Stomach (tissue), 19 donors: ENCODE results near the gene PLP2. TPM values are rescaled to one million over a fixed set of nuclear protein-coding genes. Genes with fewer than 3 reads are reported as not detected.
"Not testable (repeated sequence)": the region's sequence is repeated elsewhere in the genome, so short reads cannot be mapped to it uniquely, and the experiment has no call there.

Experiments
- DNase-seq, 2 donors: peaks; one replicate each; pipeline versions ENCODE4 v3.0.0 to v3.0.0-alpha.2; 2013 to 2019
- H3K27ac ChIP-seq, 5 donors: fragments of 200-600 bp in 4 of 5; sonication (generic) in 4 of 5; one replicate each; pipeline ENCODE4 v1.5.1; 2013 to 2019; ENCODE audit warnings: mild to moderate bottlenecking in 1 of 5, moderate library complexity in 1 of 5
- H3K27me3 ChIP-seq, 3 donors: fragments of 200-600 bp; sonication (generic); one replicate each; pipeline ENCODE4 v1.5.1; 2017 to 2019; ENCODE audit warnings: mixed run types in 1 of 3
- H3K36me3 ChIP-seq, 4 donors: fragments of 200-600 bp; sonication (generic); 1 replicate in 3 of 4; 2 replicates in 1 of 4; pipeline ENCODE4 v1.5.1; 2016 to 2019
- H3K4me1 ChIP-seq, 4 donors: fragments of 200-600 bp; sonication (generic); one replicate each; pipeline ENCODE4 v1.5.1; 2016 to 2019
- H3K4me3 ChIP-seq, 4 donors: fragments of 200-600 bp; sonication (generic) in 3 of 4; one replicate each; pipeline ENCODE4 v1.5.1; 2016 to 2019; ENCODE audit warnings: mild to moderate bottlenecking in 1 of 4
- H3K9me3 ChIP-seq, 4 donors: fragments of 200-600 bp; sonication (generic); one replicate each; pipeline ENCODE4 v1.5.1; 2016 to 2019
- EP300 ChIP-seq: sonication (generic); formaldehyde crosslinking; IDR thresholded peaks from one replicate; pipeline ENCODE4 v1.6.1; 2017; ENCODE audit warnings: antibody characterized with exemption
- POLR2A ChIP-seq, 4 donors: fragments of 450-650 bp; IDR thresholded peaks; one replicate each; pipeline ENCODE4 v1.6.1; 2016; ENCODE audit warnings: antibody characterized with exemption in 4 of 4, control low read depth in 2 of 4, mild to moderate bottlenecking in 1 of 4, moderate library complexity in 1 of 4
- POLR2AphosphoS5 ChIP-seq, 3 donors: sonication (generic); formaldehyde crosslinking; IDR thresholded peaks; one replicate each; pipeline ENCODE4 v1.6.1; 2016; ENCODE audit warnings: antibody characterized with exemption in 3 of 3
- WGBS, 5 donors: extraction: QIAGEN DNeasy Blood & Tissue Kit in 3 of 5; methylation state at CpG; one replicate each; pipeline versions ENCODE4 v1.1.5 to v1.1.7; 2013 to 2018; 5-methylcytosine and 5-hydroxymethylcytosine counted together
- intact Hi-C: fragments of 100-400 bp; cut with DNase I; formaldehyde crosslinking; loops from one replicate; pipeline ENCODE4 v1.15.1; 2023; ENCODE audit warnings: low total_unique reads
- long read RNA-seq, 10 donors: transcript quantifications; one replicate each; lab custom pipeline, GENCODE V29; 2026
- polyA plus RNA-seq, 3 donors: library from polyadenylated mRNA; stranded (reverse); fragments of 200-250 nt; gene quantifications; one replicate each; pipeline ENCODE4 v1.2.3, GENCODE V29; 2013
- total RNA-seq, 5 donors: library from RNA; depleted of rRNA; stranded (reverse); fragments of >200 nt; gene quantifications; one replicate each; pipeline versions ENCODE4 v1.1.0 to v1.2.3, GENCODE V29; 2014 to 2016
- TF ChIP-seq, protein P1 (sequence below), 7 experiments: fragments of 450-650 bp in 4 of 7; fragments of 200-600 bp in 3 of 7; sonication (generic) in 3 of 7; IDR thresholded peaks; one replicate each; pipeline ENCODE4 v1.5.1; 2016 to 2019; ENCODE audit warnings: antibody characterized with exemption in 7 of 7, control low read depth in 2 of 7, mild to moderate bottlenecking in 1 of 7
- donor health status: healthy with polysubstance abuse.
- donor health status: Bipolar disorder and iron deficiency.
- donor health status: healthy.

Gene PLP2, protein sequence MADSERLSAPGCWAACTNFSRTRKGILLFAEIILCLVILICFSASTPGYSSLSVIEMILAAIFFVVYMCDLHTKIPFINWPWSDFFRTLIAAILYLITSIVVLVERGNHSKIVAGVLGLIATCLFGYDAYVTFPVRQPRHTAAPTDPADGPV
- total RNA-seq, result 100 to 1,000 TPM in 1 of 5 donors, 10 to 100 TPM in 4; 14.0 to 155 (median 52.2) TPM
- 100 to 1,000 TPM in 1 of 3 donors, 10 to 100 TPM in 2; 55.0 to 323 (median 94.4) TPM for polyA plus RNA-seq
- long read RNA-seq, donor 1, transcript PLP2-202 (5 exons, 1,079 nt), result major isoform, 35 of 36 reads
- long read RNA-seq, donor 1, partial matches to known transcripts, result 0 of 36 reads
- long read RNA-seq, donor 1, other reads (novel, unspliced or antisense), result 0 of 36 reads
- long read RNA-seq, donor 2, transcript PLP2-202 (5 exons, 1,079 nt), result major isoform, 59 of 59 reads
- long read RNA-seq, donor 2, partial matches to known transcripts, result 0 of 59 reads
- long read RNA-seq, donor 2, other reads (novel, unspliced or antisense), result 0 of 59 reads
- long read RNA-seq, donor 3, transcript PLP2-202 (5 exons, 1,079 nt), result major isoform, 42 of 60 reads
- long read RNA-seq, donor 3, partial matches to known transcripts, result 18 of 60 reads
- long read RNA-seq, donor 3, other reads (novel, unspliced or antisense), result 0 of 60 reads
- long read RNA-seq, donor 4, transcript PLP2-202 (5 exons, 1,079 nt), result major isoform, 10 of 10 reads
- long read RNA-seq, donor 4, partial matches to known transcripts, result 0 of 10 reads
- long read RNA-seq, donor 4, other reads (novel, unspliced or antisense), result 0 of 10 reads
- long read RNA-seq, donor 5, transcript PLP2-202 (5 exons, 1,079 nt), result major isoform, 53 of 58 reads
- long read RNA-seq, donor 5, partial matches to known transcripts, result 5 of 58 reads
- long read RNA-seq, donor 5, other reads (novel, unspliced or antisense), result 0 of 58 reads
- long read RNA-seq, donor 6, transcript PLP2-202 (5 exons, 1,079 nt), result major isoform, 113 of 113 reads
- long read RNA-seq, donor 6, partial matches to known transcripts, result 0 of 113 reads
- long read RNA-seq, donor 6, other reads (novel, unspliced or antisense), result 0 of 113 reads
- long read RNA-seq, donor 7, transcript PLP2-202 (5 exons, 1,079 nt), result major isoform, 91 of 132 reads
- long read RNA-seq, donor 7, partial matches to known transcripts, result 39 of 132 reads
- long read RNA-seq, donor 7, other reads (novel, unspliced or antisense), result 0 of 132 reads
- long read RNA-seq, donor 8, transcript PLP2-202 (5 exons, 1,079 nt), result major isoform, 51 of 59 reads
- long read RNA-seq, donor 8, partial matches to known transcripts, result 7 of 59 reads
- long read RNA-seq, donor 8, other reads (novel, unspliced or antisense), result 0 of 59 reads
- long read RNA-seq, donor 9, transcript PLP2-202 (5 exons, 1,079 nt), result major isoform, 58 of 70 reads
- long read RNA-seq, donor 9, partial matches to known transcripts, result 11 of 70 reads
- long read RNA-seq, donor 9, other reads (novel, unspliced or antisense), result 0 of 70 reads
- long read RNA-seq, donor 10, transcript PLP2-202 (5 exons, 1,079 nt), result major isoform, 37 of 39 reads
- long read RNA-seq, donor 10, partial matches to known transcripts, result 0 of 39 reads
- long read RNA-seq, donor 10, other reads (novel, unspliced or antisense), result 0 of 39 reads

DNA sequence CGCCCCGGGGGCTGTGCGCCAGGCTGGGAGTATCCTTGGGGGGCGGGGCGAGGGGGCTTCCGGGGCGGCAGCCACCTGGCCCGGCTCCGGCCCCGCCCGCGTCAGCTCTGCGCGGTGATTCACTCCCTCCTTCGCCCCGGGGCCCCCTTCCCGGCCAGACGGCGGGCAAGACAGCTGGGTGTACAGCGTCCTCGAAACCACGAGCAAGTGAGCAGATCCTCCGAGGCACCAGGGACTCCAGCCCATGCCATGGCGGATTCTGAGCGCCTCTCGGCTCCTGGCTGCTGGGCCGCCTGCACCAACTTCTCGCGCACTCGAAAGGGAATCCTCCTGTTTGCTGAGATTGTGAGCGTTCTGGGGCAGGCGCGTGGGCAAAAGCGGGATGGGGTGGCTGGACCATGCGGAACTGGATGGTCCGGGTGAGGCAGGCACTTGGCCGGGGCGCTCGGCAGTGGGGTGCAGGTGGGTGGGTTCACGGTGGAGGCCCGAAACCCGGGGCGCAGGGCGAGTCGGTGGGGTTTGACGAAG, at the start of gene PLP2:
Gene PLP2 (plus strand): TSS at position 147 of the 528 bp plus-strand sequence. CDS start 103 bp downstream, at position 250.
- 0 to 48% (median 7%) methylated on average over 20 to 46 of the region's 46 CpGs for WGBS, 5 donors
- DNase-seq, result peak; percentile 58 to 83
- H3K27me3 ChIP-seq, result no peaks in the 10 kb centered on the region

DNA sequence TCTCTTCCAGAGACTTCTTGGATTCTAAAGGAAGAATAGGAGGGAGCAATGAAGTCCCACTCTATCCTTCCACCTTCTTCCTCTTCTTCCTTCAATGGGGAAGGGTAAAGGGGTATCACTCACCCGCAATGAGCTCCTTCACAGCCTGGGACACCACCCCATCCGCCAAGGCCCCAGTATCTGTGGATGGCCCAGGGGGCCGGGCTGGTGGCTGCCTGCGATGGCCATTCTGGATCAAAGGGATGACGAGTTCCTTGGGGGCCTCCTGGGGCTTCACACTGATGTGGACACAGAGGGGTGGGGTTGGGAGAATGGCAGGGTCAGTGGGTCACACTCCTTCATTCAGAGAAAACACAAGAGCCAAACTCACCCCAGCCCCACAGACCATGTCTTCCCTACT, 49.2 kb upstream of the PLP2 start:
- no peaks in the 10 kb centered on the region for H3K9me3 ChIP-seq
- peaks cover 8 to 46% (median 34%) of the 10 kb centered on the region in 4 donors for H3K36me3 ChIP-seq
- 56 to 81% (median 73%) methylated on average over 4 to 5 of the region's 5 CpGs for WGBS, 5 donors
- H3K27ac ChIP-seq, result no peak overlapping the region
- intact Hi-C loops, result loop anchor here (10.0 kb wide), 1 partner anchor 58 kb away; no protein-coding TSS in a partner anchor
- H3K4me3 ChIP-seq, result peak overlapping the region; percentile 65 to 81 (median 76)
- DNase-seq, result no peak
- no peaks in the 10 kb centered on the region for H3K27me3 ChIP-seq
- TF ChIP-seq POLR2AphosphoS5 (IDR thresholded peaks at IDR 0.05) (no peak), EP300 (no peak), POLR2A (IDR thresholded peaks at IDR 0.05) (no peak)
- TF ChIP-seq, protein P1, sequence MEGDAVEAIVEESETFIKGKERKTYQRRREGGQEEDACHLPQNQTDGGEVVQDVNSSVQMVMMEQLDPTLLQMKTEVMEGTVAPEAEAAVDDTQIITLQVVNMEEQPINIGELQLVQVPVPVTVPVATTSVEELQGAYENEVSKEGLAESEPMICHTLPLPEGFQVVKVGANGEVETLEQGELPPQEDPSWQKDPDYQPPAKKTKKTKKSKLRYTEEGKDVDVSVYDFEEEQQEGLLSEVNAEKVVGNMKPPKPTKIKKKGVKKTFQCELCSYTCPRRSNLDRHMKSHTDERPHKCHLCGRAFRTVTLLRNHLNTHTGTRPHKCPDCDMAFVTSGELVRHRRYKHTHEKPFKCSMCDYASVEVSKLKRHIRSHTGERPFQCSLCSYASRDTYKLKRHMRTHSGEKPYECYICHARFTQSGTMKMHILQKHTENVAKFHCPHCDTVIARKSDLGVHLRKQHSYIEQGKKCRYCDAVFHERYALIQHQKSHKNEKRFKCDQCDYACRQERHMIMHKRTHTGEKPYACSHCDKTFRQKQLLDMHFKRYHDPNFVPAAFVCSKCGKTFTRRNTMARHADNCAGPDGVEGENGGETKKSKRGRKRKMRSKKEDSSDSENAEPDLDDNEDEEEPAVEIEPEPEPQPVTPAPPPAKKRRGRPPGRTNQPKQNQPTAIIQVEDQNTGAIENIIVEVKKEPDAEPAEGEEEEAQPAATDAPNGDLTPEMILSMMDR (IDR thresholded peaks at IDR 0.05), result no peak
- peaks cover 0 to 19% (median 13%) of the 10 kb centered on the region in 4 donors for H3K4me1 ChIP-seq

More for the DNA sequence above, at the start of gene PLP2:
- TF ChIP-seq EP300, result no peak
- TF ChIP-seq, protein P1 (IDR thresholded peaks at IDR 0.05), result no peak
- TF ChIP-seq POLR2AphosphoS5 (IDR thresholded peaks at IDR 0.05), result peak in 2 of 3 donors; percentile 73 to 78
- TF ChIP-seq POLR2A (IDR thresholded peaks at IDR 0.05), result no peak
- H3K36me3 ChIP-seq, result peaks cover 0 to 34% (median 26%) of the 10 kb centered on the region in 4 donors
- peaks cover 0 to 9% (median 2%) of the 10 kb centered on the region in 4 donors for H3K9me3 ChIP-seq
- H3K27ac ChIP-seq, result peak within 1 kb of the TSS; percentile 75 to 92 (median 87)
- H3K4me3 ChIP-seq, result peak within 1 kb of the TSS; percentile 52 to 66 (median 58)
- H3K4me1 ChIP-seq, result peaks cover 4 to 50% (median 32%) of the 10 kb centered on the region in 4 donors
- intact Hi-C loops, result no loop called here

DNA sequence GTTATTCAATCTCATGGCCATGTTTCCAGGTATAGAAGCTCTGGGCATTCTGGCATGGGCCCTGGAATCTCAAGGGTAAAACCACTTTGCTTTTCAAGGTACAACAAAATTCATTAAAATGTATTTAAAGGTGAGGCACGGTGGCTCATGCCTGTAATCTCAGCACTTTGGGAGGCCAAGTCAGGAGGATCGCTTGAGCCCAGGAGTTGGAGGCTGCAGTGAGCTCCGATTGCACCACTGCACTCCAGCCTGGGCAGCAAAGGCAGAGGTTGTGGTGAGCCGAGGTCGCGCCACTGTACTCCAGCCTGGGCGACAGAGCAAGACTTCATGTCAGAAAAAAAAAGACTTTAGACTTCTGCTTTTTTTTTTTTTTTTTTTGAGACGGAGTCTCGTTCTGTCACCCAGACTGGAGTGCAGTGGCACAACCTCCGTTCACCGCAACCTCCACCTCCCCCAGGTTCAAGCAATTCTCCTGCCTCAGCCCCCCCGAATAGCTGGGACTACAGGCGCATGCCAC, 43.9 kb upstream of the PLP2 start:
- H3K36me3 ChIP-seq, DNase-seq, H3K27me3 ChIP-seq, H3K4me1 ChIP-seq, H3K4me3 ChIP-seq, H3K27ac ChIP-seq, H3K9me3 ChIP-seq: not testable (repeated sequence)
- intact Hi-C loops, result loop anchor here (10.0 kb wide), 1 partner anchor 63 kb away; no protein-coding TSS in a partner anchor
- 75 to 86% (median 83%) methylated on average over 9 to 13 of the region's 13 CpGs for WGBS, 5 donors

DNA sequence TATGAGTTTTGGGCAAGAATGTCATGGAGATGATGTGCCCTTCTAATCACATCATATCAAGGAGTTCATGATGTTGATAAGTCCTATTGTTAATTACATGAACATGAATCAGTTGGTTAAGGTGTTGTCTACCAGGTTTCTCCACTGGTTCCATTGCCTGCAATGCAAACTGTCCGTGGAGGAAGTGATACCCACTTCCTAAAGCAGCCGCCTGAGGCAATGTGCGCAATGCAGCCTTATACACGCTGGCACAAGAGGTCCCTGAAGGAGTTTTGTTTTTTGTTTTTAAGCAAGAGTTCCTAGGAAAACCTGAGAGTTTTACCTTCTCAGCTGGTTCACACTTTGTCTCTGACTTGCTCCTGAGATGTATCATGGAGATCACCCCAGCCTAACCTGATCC, 42.3 kb upstream of the PLP2 start:
- no peak overlapping the region for H3K27ac ChIP-seq

DNA sequence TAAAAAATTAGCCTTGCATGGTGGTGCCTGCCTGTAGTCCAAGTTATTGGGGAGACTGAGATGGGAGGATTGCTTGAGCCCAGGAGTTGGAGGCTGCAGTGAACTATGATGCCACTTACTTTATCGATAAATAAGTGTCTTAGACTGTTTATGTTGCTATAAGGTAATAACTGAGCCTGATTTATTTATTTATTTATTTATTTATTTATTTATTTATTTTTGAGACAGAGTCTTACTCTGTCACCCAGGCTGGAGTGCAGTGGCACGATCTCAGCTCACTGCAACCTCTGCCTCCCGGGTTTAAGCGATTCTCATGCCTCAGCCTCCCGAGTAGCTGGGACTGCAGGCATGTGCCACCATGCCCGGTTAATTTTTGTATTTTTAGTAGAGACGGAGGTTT, 39.4 kb upstream of the PLP2 start:
- DNase-seq, intact Hi-C loops: not testable (repeated sequence)
- 93 to 97% (median 95%) methylated on average over 6 to 7 of the region's 7 CpGs for WGBS, 5 donors

More for the DNA sequence above, 42.3 kb upstream of the PLP2 start:
- H3K4me3 ChIP-seq, result no peak overlapping the region
- DNase-seq, result no peak
- H3K4me1 ChIP-seq, result peaks cover 0 to under 1% (median 0%) of the 10 kb centered on the region in 4 donors
- H3K9me3 ChIP-seq, result no peaks in the 10 kb centered on the region
- no peaks in the 10 kb centered on the region for H3K27me3 ChIP-seq
- H3K36me3 ChIP-seq, result no peaks in the 10 kb centered on the region
- intact Hi-C loops, result loop anchor here (10.0 kb wide), 1 partner anchor 65 kb away; no protein-coding TSS in a partner anchor
- WGBS, 5 donors, result 64 to 82% (median 74%) methylated on average over 4 of the region's 4 CpGs
- no peak for TF ChIP-seq POLR2AphosphoS5 (IDR thresholded peaks at IDR 0.05)
- TF ChIP-seq EP300, result no peak
- TF ChIP-seq, protein P1 (IDR thresholded peaks at IDR 0.05), result no peak
- TF ChIP-seq POLR2A (IDR thresholded peaks at IDR 0.05), result no peak

More for the DNA sequence above, 39.4 kb upstream of the PLP2 start:
- H3K36me3 ChIP-seq, H3K27ac ChIP-seq, H3K4me3 ChIP-seq, H3K4me1 ChIP-seq, H3K27me3 ChIP-seq: not testable (repeated sequence)
- peaks cover 0 to 12% (median 0%) of the 10 kb centered on the region in 4 donors for H3K9me3 ChIP-seq
